SK-N-SH (cell line): ENCODE results near the gene TFAP2E. TPM values are rescaled to one million over a fixed set of nuclear protein-coding genes. Genes with fewer than 3 reads are reported as not detected.

Experiments used
- CTCF ChIA-PET: fragments of 300-600, 350-600 bp; formaldehyde crosslinking; extraction: SDS; loops from one replicate; lab custom pipeline; 2021; lab: Yijun Ruan, JAX
- POLR2A ChIA-PET: fragments of 350-600 bp; sonication (Branson Sonifier 250); formaldehyde crosslinking; extraction: SDS; loops from one replicate; lab custom pipeline; 2020; ENCODE audit warnings: antibody characterized with exemption, inconsistent platforms; lab: Yijun Ruan, JAX
- DNase-seq: peaks from one replicate; pipeline ENCODE4 v3.0.0; 2012
- H2AFZ ChIP-seq: fragments of 200-600 bp; sonication (generic); 2 replicates; pipeline ENCODE4 v1.8.1; 2016; ENCODE audit warnings: antibody characterized with exemption, mild to moderate bottlenecking, low read depth
- H3F3A ChIP-seq: fragments of 200-600 bp; sonication (generic); replicated peaks from 2 replicates; pipeline ENCODE3; 2016; ENCODE audit warnings: antibody characterized with exemption, mild to moderate bottlenecking; ENCODE audit not compliant: insufficient read depth
- H3K27ac ChIP-seq, 2 experiments: fragments of 200-500 bp in 1 of 2; fragments of 200-600 bp in 1 of 2; sonication (Bioruptor generic) in 1 of 2; sonication (generic), shearing (Covaris generic) in 1 of 2; 2 replicates each; pipeline versions ENCODE4 v1.5.1 to v1.6.1; 2014 to 2016; ENCODE audit warnings: low read depth in 2 of 2, inconsistent platforms in 1 of 2, low read length in 1 of 2, mild to moderate bottlenecking in 1 of 2, mixed read lengths in 1 of 2
- H3K27me3 ChIP-seq: fragments of 200-600 bp; sonication (generic), shearing (Covaris generic); 2 replicates; pipeline ENCODE4 v1.6.1; 2016; ENCODE audit warnings: mixed run types; ENCODE audit not compliant: insufficient read depth
- H3K36me3 ChIP-seq, 2 experiments: fragments of 200-500 bp in 1 of 2; fragments of 200-600 bp in 1 of 2; sonication (Bioruptor generic) in 1 of 2; sonication (generic) in 1 of 2; replicated peaks in 1 of 2; 2 replicates each; pipeline versions ENCODE3 to v1.5.1; 2014 to 2016; ENCODE audit warnings: low read length in 1 of 2, mild to moderate bottlenecking in 1 of 2; ENCODE audit not compliant: insufficient read depth in 2 of 2, control insufficient read depth in 1 of 2
- H3K4me1 ChIP-seq, 2 experiments: fragments of 200-500 bp in 1 of 2; fragments of 200-600 bp in 1 of 2; sonication (Bioruptor generic) in 1 of 2; sonication (generic), shearing (Covaris generic) in 1 of 2; 2 replicates each; pipeline versions ENCODE4 v1.5.1 to v1.6.1; 2014 to 2016; ENCODE audit warnings: low read depth in 1 of 2, low read length in 1 of 2, mixed run types in 1 of 2; ENCODE audit not compliant: insufficient read depth in 2 of 2, control insufficient read depth in 1 of 2
- H3K4me2 ChIP-seq: fragments of 200-600 bp; sonication (generic), shearing (Covaris generic); 2 replicates; pipeline ENCODE4 v1.6.1; 2017; ENCODE audit warnings: mixed run types
- H3K4me3 ChIP-seq, 2 experiments: fragments of 200-500 bp in 1 of 2; fragments of 200-600 bp in 1 of 2; sonication (Bioruptor generic) in 1 of 2; sonication (generic), shearing (Covaris generic) in 1 of 2; 2 replicates each; pipeline versions ENCODE4 v1.5.1 to v1.8.1; 2014 to 2016; ENCODE audit warnings: low read depth in 2 of 2, inconsistent platforms in 1 of 2, low read length in 1 of 2, mild to moderate bottlenecking in 1 of 2, mixed read lengths in 1 of 2, moderate library complexity in 1 of 2
- H3K79me2 ChIP-seq: fragments of 200-600 bp; sonication (generic); 2 replicates; pipeline ENCODE4 v1.8.1; 2017; ENCODE audit warnings: mild to moderate bottlenecking; ENCODE audit not compliant: insufficient read depth
- H3K9ac ChIP-seq: fragments of 200-600 bp; sonication (generic); 2 replicates; pipeline ENCODE4 v1.6.1; 2017; ENCODE audit warnings: mixed run types
- H3K9me2 ChIP-seq: fragments of 200-600 bp; sonication (generic); 2 replicates; pipeline ENCODE4 v1.6.1; 2017; ENCODE audit warnings: mixed run types
- H3K9me3 ChIP-seq: fragments of 200-600 bp; sonication (generic); 2 replicates; pipeline ENCODE4 v1.6.1; 2017; ENCODE audit warnings: mixed run types, mild to moderate bottlenecking, moderate library complexity
- H4K20me1 ChIP-seq: fragments of 200-600 bp; sonication (generic); 2 replicates; pipeline ENCODE4 v1.6.1; 2017; ENCODE audit warnings: mild to moderate bottlenecking, mixed run types; ENCODE audit not compliant: insufficient read depth
- CHD2 ChIP-seq: fragments of 150-350 bp; IDR thresholded peaks from 2 replicates; pipeline ENCODE4 v1.6.1; 2018; ENCODE audit warnings: low read length; ENCODE audit not compliant: partially characterized antibody
- EZH2phosphoT487 ChIP-seq: fragments of 200-600 bp; sonication (generic); IDR thresholded peaks from 2 replicates; pipeline ENCODE4 v1.6.1; 2017; ENCODE audit warnings: low read depth, mixed run types, mild to moderate bottlenecking, antibody characterized with exemption, moderate library complexity, borderline replicate concordance
- FOSL2 ChIP-seq: IDR thresholded peaks from 2 replicates; pipeline ENCODE4 v1.4.0; 2012; ENCODE audit warnings: low read depth, mild to moderate bottlenecking, moderate library complexity, borderline replicate concordance
- GABPA ChIP-seq: IDR thresholded peaks from 2 replicates; pipeline ENCODE4 v1.4.0; 2012; ENCODE audit warnings: low read depth, mild to moderate bottlenecking
- GATA2 ChIP-seq: sonication (generic); formaldehyde crosslinking; IDR thresholded peaks from 2 replicates; pipeline ENCODE4 v1.5.0; 2020; ENCODE audit warnings: mild to moderate bottlenecking, missing genetic modification reagents
- JUND ChIP-seq: IDR thresholded peaks from 2 replicates; pipeline ENCODE4 v1.4.0; 2012
- NRF1 ChIP-seq: IDR thresholded peaks from 2 replicates; pipeline ENCODE4 v1.6.1; 2012; ENCODE audit warnings: low read depth, mild to moderate bottlenecking, low read length
- RAD21 ChIP-seq: IDR thresholded peaks from 2 replicates; pipeline ENCODE4 v1.6.1; 2012; ENCODE audit warnings: mild to moderate bottlenecking, low read length
- REST ChIP-seq: IDR thresholded peaks from 2 replicates; pipeline ENCODE4 v1.6.1; 2012; ENCODE audit warnings: mild to moderate bottlenecking, low read depth, low read length, moderate library complexity
- YY1 ChIP-seq: IDR thresholded peaks from 2 replicates; pipeline ENCODE4 v1.4.0; 2012; ENCODE audit warnings: low read depth, mild to moderate bottlenecking
- WGBS: methylation state at CpG from one replicate; pipeline ENCODE4 v1.1.6; 2017; ENCODE audit warnings: low lambda C conversion rate; 5-methylcytosine and 5-hydroxymethylcytosine counted together
- polyA plus RNA-seq, 3 experiments: library from polyadenylated mRNA; depleted of rRNA; stranded (reverse); fragments of >200 nt; gene quantifications; 2 replicates each; pipeline ENCODE4 v1.2.3, GENCODE V29; 2012
- TF ChIP-seq, protein P1 (sequence below): IDR thresholded peaks from 2 replicates; pipeline ENCODE4 v1.4.0; 2012; ENCODE audit warnings: low read depth
- TF ChIP-seq, protein P2 (sequence below): fragments of 150-350 bp; IDR thresholded peaks from 2 replicates; pipeline ENCODE4 v1.6.1; 2016; ENCODE audit warnings: mild to moderate bottlenecking, low read depth, low read length
- TF ChIP-seq, protein P3 (sequence below): IDR thresholded peaks from 2 replicates; pipeline ENCODE4 v1.4.0; 2012; ENCODE audit warnings: low read depth, borderline replicate concordance

TFAP2E gene
- polyA plus RNA-seq, 1 of the 3 experiments (the other 2 are of a cell fraction) = 0.59 TPM

DNA sequence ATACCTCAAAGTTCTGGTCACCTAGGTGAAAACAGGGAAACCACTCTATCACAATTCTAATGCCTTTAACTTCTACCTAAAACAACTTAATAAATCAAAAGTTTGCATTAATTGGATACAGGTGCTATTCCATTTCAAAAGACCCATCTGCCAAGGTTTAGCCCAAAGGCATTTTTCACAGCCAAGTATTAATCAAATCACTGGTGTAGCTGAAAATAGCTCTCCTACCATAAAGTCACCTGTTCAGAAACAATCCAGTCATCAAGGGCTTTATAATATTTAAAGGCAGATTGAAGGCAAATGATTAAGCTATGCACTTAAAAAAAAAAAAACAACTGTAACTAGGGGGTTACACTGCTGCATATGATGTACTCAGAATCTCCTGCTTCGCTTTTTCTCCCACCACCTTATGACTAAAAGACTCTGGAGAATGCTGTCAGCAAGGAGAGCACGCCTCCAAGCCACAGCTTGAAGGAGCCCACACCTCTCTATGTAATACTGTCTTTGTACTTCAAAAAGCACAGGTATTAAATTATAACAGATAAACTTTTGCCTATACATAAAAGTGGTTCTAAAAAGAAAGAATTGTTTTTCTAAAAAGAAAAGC is 36.5 kb upstream of the TFAP2E start:
- Histone ChIP-seq H3K27ac (no peak overlapping the region), H4K20me1 (peaks cover 14% of the 10 kb centered on the region), H3K4me3 (no peak overlapping the region), H3F3A (peaks cover 25% of the 10 kb centered on the region)
- POLR2A ChIA-PET = no interaction called here
- TF ChIP-seq, protein P1, sequence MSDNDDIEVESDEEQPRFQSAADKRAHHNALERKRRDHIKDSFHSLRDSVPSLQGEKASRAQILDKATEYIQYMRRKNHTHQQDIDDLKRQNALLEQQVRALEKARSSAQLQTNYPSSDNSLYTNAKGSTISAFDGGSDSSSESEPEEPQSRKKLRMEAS = no peak
- TF ChIP-seq CHD2 = no peak
- no peak for TF ChIP-seq FOSL2
- no peak for TF ChIP-seq RAD21
- TF ChIP-seq NRF1 = no peak
- TF ChIP-seq GATA2 (CRISPR knock-in tag) = no peak
- TF ChIP-seq REST = no peak
- TF ChIP-seq, all 33 proteins: peak for 0
- Histone ChIP-seq H3K4me2 (no peak overlapping the region), H3K4me1 (peaks cover 11 to 15% of the 10 kb centered on the region in 2 experiments; a peak in 3 of 4 replicates), H3K27me3 (no peaks in the 10 kb centered on the region), H3K79me2 (peaks cover 70% of the 10 kb centered on the region), H3K9me2 (no peaks in the 10 kb centered on the region), H3K9me3 (no peaks in the 10 kb centered on the region), H3K36me3 (peaks cover 18 to 22% of the 10 kb centered on the region in 2 experiments), H3K9ac (no peak overlapping the region), H2AFZ (no peak overlapping the region)
- CTCF ChIA-PET = interaction anchor here (0.9 to 1.7 kb wide), 5 partner anchors 8 to 190 kb away, joined by 3 to 6 read pairs (median 3); no protein-coding TSS in a partner anchor
- no peak for DNase-seq
- whole genome bisulfite sequencing = 95% methylated on average over 2 of the region's 2 CpGs

- Histone ChIP-seq H3K4me2 (no peak overlapping the region), H3K27me3 (no peaks in the 10 kb centered on the region), H3K79me2 (peaks cover 70% of the 10 kb centered on the region), H2AFZ (no peak overlapping the region), H3K4me1 (peaks cover 11 to 15% of the 10 kb centered on the region in 2 experiments; a peak in 3 of 4 replicates), H3K9ac (no peak overlapping the region), H3K9me3 (no peaks in the 10 kb centered on the region), H4K20me1 (peaks cover 14% of the 10 kb centered on the region), H3K4me3 (no peak overlapping the region), H3F3A (peaks cover 25% of the 10 kb centered on the region), H3K36me3 (peaks cover 9 to 31% of the 10 kb centered on the region in 2 experiments), H3K27ac (peak overlapping the region in 1 of 2 experiments; percentile 74; a peak in 1 of 4 replicates), H3K9me2 (no peaks in the 10 kb centered on the region)
- ChIA-PET POLR2A (no interaction called here), CTCF (interaction anchor here (0.9 to 1.7 kb wide), 3 partner anchors 20 to 87 kb away, joined by 3 to 6 read pairs (median 3); partner anchors contain the start of genes KIAA0319L and NCDN)
- DNase-seq = no peak
- WGBS = 90% methylated on average over 1 of the region's 1 CpG
- TF ChIP-seq JUND (no peak), GABPA (no peak), EZH2phosphoT487 (no peak), YY1 (no peak)
- TF ChIP-seq, protein P2, sequence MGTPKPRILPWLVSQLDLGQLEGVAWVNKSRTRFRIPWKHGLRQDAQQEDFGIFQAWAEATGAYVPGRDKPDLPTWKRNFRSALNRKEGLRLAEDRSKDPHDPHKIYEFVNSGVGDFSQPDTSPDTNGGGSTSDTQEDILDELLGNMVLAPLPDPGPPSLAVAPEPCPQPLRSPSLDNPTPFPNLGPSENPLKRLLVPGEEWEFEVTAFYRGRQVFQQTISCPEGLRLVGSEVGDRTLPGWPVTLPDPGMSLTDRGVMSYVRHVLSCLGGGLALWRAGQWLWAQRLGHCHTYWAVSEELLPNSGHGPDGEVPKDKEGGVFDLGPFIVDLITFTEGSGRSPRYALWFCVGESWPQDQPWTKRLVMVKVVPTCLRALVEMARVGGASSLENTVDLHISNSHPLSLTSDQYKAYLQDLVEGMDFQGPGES = no peak
- TF ChIP-seq, protein P3, sequence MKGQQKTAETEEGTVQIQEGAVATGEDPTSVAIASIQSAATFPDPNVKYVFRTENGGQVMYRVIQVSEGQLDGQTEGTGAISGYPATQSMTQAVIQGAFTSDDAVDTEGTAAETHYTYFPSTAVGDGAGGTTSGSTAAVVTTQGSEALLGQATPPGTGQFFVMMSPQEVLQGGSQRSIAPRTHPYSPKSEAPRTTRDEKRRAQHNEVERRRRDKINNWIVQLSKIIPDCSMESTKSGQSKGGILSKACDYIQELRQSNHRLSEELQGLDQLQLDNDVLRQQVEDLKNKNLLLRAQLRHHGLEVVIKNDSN = no peak
Measured at GRCh38 chr1:35537806-35538205, 35.3 kb upstream of the TFAP2E start.
